ENCODE measurements around the gene DSG4. TPM values are rescaled to one million over a fixed set of nuclear protein-coding genes. Genes with fewer than 3 reads are reported as not detected.

DSG4 gene
- total and polyA plus RNA-seq, 12 donors, result not detected

GRCh38 chr18:31371989-31372388 lies 4.6 kb upstream of the DSG4 start:
- Histone ChIP-seq H3K27ac (no peak overlapping the region), H3K4me3 (no peak overlapping the region), H3K4me1 (no peaks in the 10 kb centered on the region), H3K36me3 (no peaks in the 10 kb centered on the region), H3K27me3 (no peaks in the 10 kb centered on the region), H3K9me3 (peaks cover 0 to 5% (median 0%) of the 10 kb centered on the region in 11 donors)
- no peak for TF ChIP-seq CTCF (IDR thresholded peaks at IDR 0.05)
- intact Hi-C loops (cut with DNase I), result no loop called here
- ATAC-seq (no peak), DNase-seq (no peak)

- TF ChIP-seq CTCF (IDR thresholded peaks at IDR 0.05), result no peak
- Histone ChIP-seq H3K27ac (no peak overlapping the region), H3K9me3 (no peaks in the 10 kb centered on the region), H3K27me3 (no peaks in the 10 kb centered on the region), H3K4me3 (no peak overlapping the region), H3K36me3 (no peaks in the 10 kb centered on the region), H3K4me1 (no peaks in the 10 kb centered on the region)
- WGBS, 2 donors, result 93 to 97% methylated on average over 4 of the region's 4 CpGs
- intact Hi-C loops (cut with DNase I), result no loop called here
- ATAC-seq (no peak), DNase-seq (no peak)
Observed at GRCh38 chr18:31373641-31374040, 2.9 kb upstream of the DSG4 start.

- no peak for TF ChIP-seq CTCF (IDR thresholded peaks at IDR 0.05)
- no peaks in the 10 kb centered on the region for H3K36me3 ChIP-seq
- intact Hi-C loops (cut with DNase I), result loop anchor here in 1 of 10 donors (10.0 kb wide), 1 partner anchor 86 kb away; no protein-coding TSS in a partner anchor
- no peak for ATAC-seq
- H3K4me1 ChIP-seq, result no peaks in the 10 kb centered on the region
- H3K27me3 ChIP-seq, result no peaks in the 10 kb centered on the region
- no peak overlapping the region for H3K4me3 ChIP-seq
- no peak overlapping the region for H3K27ac ChIP-seq
- no peaks in the 10 kb centered on the region for H3K9me3 ChIP-seq
- 89 to 92% methylated on average over 2 of the region's 2 CpGs for WGBS, 2 donors
- no peak for DNase-seq
Observed at GRCh38 chr18:31380912-31381311, 4.3 kb downstream of the DSG4 start.

GRCh38 chr18:31382107-31382506 lies 5.5 kb downstream of the DSG4 start:
- intact Hi-C loops (cut with DNase I), result loop anchor here in 1 of 10 donors (10.0 kb wide), 1 partner anchor 87 kb away; no protein-coding TSS in a partner anchor
- Histone ChIP-seq H3K36me3 (no peaks in the 10 kb centered on the region), H3K9me3 (no peaks in the 10 kb centered on the region), H3K4me1 (no peaks in the 10 kb centered on the region), H3K27me3 (no peaks in the 10 kb centered on the region), H3K27ac (no peak overlapping the region), H3K4me3 (no peak overlapping the region)
- DNase-seq (no peak), ATAC-seq (no peak)
- TF ChIP-seq CTCF (IDR thresholded peaks at IDR 0.05), result no peak
- 92 to 93% methylated on average over 2 of the region's 2 CpGs for WGBS, 2 donors

Data from heart right ventricle (tissue), 16 donors.